RPMI7951 (cell line): ENCODE data around the gene KIFC3. TPM values are rescaled to one million over a fixed set of nuclear protein-coding genes. Genes with fewer than 3 reads are reported as not detected.
"Not testable (repeated sequence)": the region's sequence is repeated elsewhere in the genome, so short reads cannot be mapped to it uniquely, and the experiment has no call there.

Experiments used
- DNase-seq: peaks from one replicate; pipeline ENCODE4 v3.0.0-alpha.2; 2012; ENCODE audit warnings: low read depth
- total RNA-seq: library from RNA; depleted of rRNA; stranded (reverse); fragments of >200 nt; shearing (Covaris generic); gene quantifications from 2 replicates; pipeline ENCODE4 v1.2.3, GENCODE V29; 2014

KIFC3 gene
- total RNA-seq, 1 experiment from 2014 or later: 49.3 TPM

GRCh38 chr16:57739756-57740422 is 62.4 kb downstream of the KIFC3 start:
- no peak for DNase-seq

GRCh38 chr16:57738844-57739243 is 63.4 kb downstream of the KIFC3 start:
- DNase-seq: no peak

- DNase-seq: peak; percentile 67
Observed at GRCh38 chr16:57736419-57737351, 65.6 kb downstream of the KIFC3 start.

- DNase-seq: no peak
Observed at GRCh38 chr16:57735755-57736418, 66.4 kb downstream of the KIFC3 start, which contains the start of gene KATNB1. Gene KATNB1 (plus strand): TSS chr16:57735770. CDS start chr16:57737244, 1,474 bp downstream.

- peak; percentile 100 for DNase-seq
Observed at GRCh38 chr16:57734925-57735754, 67.2 kb downstream of the KIFC3 start.

GRCh38 chr16:57734308-57734924 is 67.9 kb downstream of the KIFC3 start:
- no peak for DNase-seq

GRCh38 chr16:57732714-57733113 is 69.6 kb downstream of the KIFC3 start:
- DNase-seq: no peak

GRCh38 chr16:57732037-57732436 is 70.3 kb downstream of the KIFC3 start:
- DNase-seq: peak; percentile 29

- DNase-seq: no peak
Observed at GRCh38 chr16:57730771-57731730, 71.2 kb downstream of the KIFC3 start.

GRCh38 chr16:57729852-57730251 is 72.4 kb downstream of the KIFC3 start:
- DNase-seq: not testable (repeated sequence)

- DNase-seq: no peak
Observed at GRCh38 chr16:57729182-57729484, 73.2 kb downstream of the KIFC3 start.

- no peak for DNase-seq
Observed at GRCh38 chr16:57728336-57729181, 73.7 kb downstream of the KIFC3 start.

GRCh38 chr16:57727610-57728009 is 74.7 kb downstream of the KIFC3 start:
- DNase-seq: no peak

GRCh38 chr16:57726433-57726947 is 75.8 kb downstream of the KIFC3 start:
- no peak for DNase-seq

GRCh38 chr16:57725976-57726375 is 76.3 kb downstream of the KIFC3 start:
- DNase-seq: no peak

- no peak for DNase-seq
Observed at GRCh38 chr16:57725554-57725953, 76.7 kb downstream of the KIFC3 start.

- DNase-seq: no peak
Observed at GRCh38 chr16:57725151-57725550, 77.1 kb downstream of the KIFC3 start.

- DNase-seq: no peak
Observed at GRCh38 chr16:57724531-57724930, 77.8 kb downstream of the KIFC3 start.

- peak; percentile 15 for DNase-seq
Observed at GRCh38 chr16:57723170-57723569, 79.1 kb downstream of the KIFC3 start.
